ENCODE measurements around the gene SPTBN4.

The SPTBN4 gene

GRCh38 chr19:40567040-40567749, 100.4 kb downstream of the SPTBN4 start:
- FAIRE-seq: no peak

- no peak for FAIRE-seq
These were observed 101.1 kb downstream of the SPTBN4 start for GRCh38 chr19:40567750-40568494.

- peak; percentile 98 for FAIRE-seq
These were observed 103.7 kb downstream of the SPTBN4 start for GRCh38 chr19:40570313-40571004.

- FAIRE-seq: no peak
These were observed 104.2 kb downstream of the SPTBN4 start for GRCh38 chr19:40571005-40571318.

GRCh38 chr19:40571831-40572495, 105.2 kb downstream of the SPTBN4 start:
- no peak for FAIRE-seq

- FAIRE-seq: no peak
These were observed 108.5 kb downstream of the SPTBN4 start for GRCh38 chr19:40575326-40575725.

- FAIRE-seq: no peak
These were observed 109.4 kb downstream of the SPTBN4 start for GRCh38 chr19:40576151-40576584.

GRCh38 chr19:40576585-40577451, 110.0 kb downstream of the SPTBN4 start, which contains the start of gene SHKBP1:
TSS of gene SHKBP1 (plus strand) at chr19:40576873. CDS start at chr19:40576900, 27 bp downstream.
- peak; percentile 89 for FAIRE-seq

- FAIRE-seq: peak; percentile 73
These were observed 111.7 kb downstream of the SPTBN4 start for GRCh38 chr19:40578442-40578908.

- no peak for FAIRE-seq
These were observed 113.8 kb downstream of the SPTBN4 start for GRCh38 chr19:40580619-40581018.

- FAIRE-seq: no peak
These were observed 114.7 kb downstream of the SPTBN4 start for GRCh38 chr19:40581531-40581930.

- FAIRE-seq: no peak
These were observed 115.7 kb downstream of the SPTBN4 start for GRCh38 chr19:40582467-40582866.

GRCh38 chr19:40583283-40583682, 116.5 kb downstream of the SPTBN4 start:
- FAIRE-seq: no peak

GRCh38 chr19:40584007-40584406, 117.2 kb downstream of the SPTBN4 start:
- no peak for FAIRE-seq

GRCh38 chr19:40585241-40585981, 118.6 kb downstream of the SPTBN4 start:
- FAIRE-seq: no peak

GRCh38 chr19:40585982-40586422, 119.2 kb downstream of the SPTBN4 start:
- no peak for FAIRE-seq

GRCh38 chr19:40586611-40587010, 119.8 kb downstream of the SPTBN4 start:
- FAIRE-seq: no peak

GRCh38 chr19:40588110-40588854, 121.5 kb downstream of the SPTBN4 start:
- no peak for FAIRE-seq

- FAIRE-seq: no peak
These were observed 122.2 kb downstream of the SPTBN4 start for GRCh38 chr19:40588926-40589569.
